Measurements from ENCODE around the gene SDC1.

GRCh38 chr2:20182241-20182931, 42.5 kb downstream of the SDC1 start:
- TF ChIP-seq CTCF (IDR thresholded peaks at IDR 0.05) (no peak), POLR2A (IDR thresholded peaks at IDR 0.05) (no peak)
